Renal cortical epithelial cell (primary cell): ENCODE data around the gene RUNX3. TPM values are rescaled to one million over a fixed set of nuclear protein-coding genes. Genes with fewer than 3 reads are reported as not detected.
"Not testable (repeated sequence)": the region's sequence is repeated elsewhere in the genome, so short reads cannot be mapped to it uniquely, and the experiment has no call there.

Source experiments
- DNase-seq: peaks from one replicate; pipeline ENCODE4 v3.0.0-alpha.2; 2011; ENCODE audit warnings: low read depth
- total RNA-seq: library from RNA; depleted of rRNA; stranded (reverse); fragments of >200 nt; gene quantifications from 2 replicates; pipeline ENCODE4 v1.2.3, GENCODE V29; 2014

Gene RUNX3
- total RNA-seq, 1 donor from 2014 or later = 0.05 TPM

GRCh38 chr1:24902471-24902891 lies 27.6 kb downstream of the RUNX3 start:
- no peak for DNase-seq

GRCh38 chr1:24901791-24902470 lies 28.1 kb downstream of the RUNX3 start:
- no peak for DNase-seq

- no peak for DNase-seq
Observed at GRCh38 chr1:24900985-24901781, 28.9 kb downstream of the RUNX3 start.

- DNase-seq = no peak
Observed at GRCh38 chr1:24900486-24900849, 29.6 kb downstream of the RUNX3 start.

GRCh38 chr1:24899581-24900485 lies 30.2 kb downstream of the RUNX3 start:
- no peak for DNase-seq

- DNase-seq = no peak
Observed at GRCh38 chr1:24898909-24899439, 31.1 kb downstream of the RUNX3 start.

GRCh38 chr1:24898152-24898908 lies 31.7 kb downstream of the RUNX3 start:
- peak; percentile 5 for DNase-seq

GRCh38 chr1:24897263-24898151 lies 32.6 kb downstream of the RUNX3 start:
- no peak for DNase-seq

- no peak for DNase-seq
Observed at GRCh38 chr1:24896596-24897262, 33.3 kb downstream of the RUNX3 start.

GRCh38 chr1:24896176-24896575 lies 33.9 kb downstream of the RUNX3 start:
- no peak for DNase-seq

- no peak for DNase-seq
Observed at GRCh38 chr1:24895511-24895910, 34.6 kb downstream of the RUNX3 start.

GRCh38 chr1:24894002-24894401 lies 36.1 kb downstream of the RUNX3 start:
- no peak for DNase-seq

GRCh38 chr1:24893431-24893830 lies 36.6 kb downstream of the RUNX3 start:
- DNase-seq = no peak

- no peak for DNase-seq
Observed at GRCh38 chr1:24892188-24893153, 37.6 kb downstream of the RUNX3 start.

GRCh38 chr1:24891367-24891766 lies 38.7 kb downstream of the RUNX3 start:
- DNase-seq = not testable (repeated sequence)

GRCh38 chr1:24890887-24891286 lies 39.2 kb downstream of the RUNX3 start:
- DNase-seq = no peak

- peak; percentile 4 for DNase-seq
Observed at GRCh38 chr1:24888971-24889676, 41.0 kb downstream of the RUNX3 start.
